Measurements from ENCODE around the gene KIAA0930.

Gene KIAA0930

GRCh38 chr22:45205276-45205925 is 35.3 kb downstream of the KIAA0930 start:
- Histone ChIP-seq H4K8ac (ENCODE audit: low read depth, low read length) (no peak overlapping the region), H3K9ac (ENCODE audit: low read length) (no peak overlapping the region)

GRCh38 chr22:45204819-45205218 is 35.9 kb downstream of the KIAA0930 start:
- H3K23ac ChIP-seq (ENCODE audit: low read length), result no peak overlapping the region
- H2BK15ac ChIP-seq (replicated peaks; ENCODE audit: low read depth), result no peak overlapping the region
- no peaks in the 10 kb centered on the region for H3K27me3 ChIP-seq (ENCODE audit: insufficient read depth, low read length, poor library complexity)
- H4K5ac ChIP-seq (ENCODE audit: low read length), result no peak overlapping the region
- H3K79me2 ChIP-seq (ENCODE audit: control insufficient read depth, insufficient read depth, low read length), result no peaks in the 10 kb centered on the region
- no peak overlapping the region for H3K4me2 ChIP-seq (ENCODE audit: low read length)
- H2BK5ac ChIP-seq (ENCODE audit: low read length), result no peak overlapping the region
- no peak overlapping the region for H3K4ac ChIP-seq (ENCODE audit: low read depth, low read length)
- no peak for DNase-seq
- no peak overlapping the region for H3K56ac ChIP-seq (ENCODE audit: low read length)
- no peaks in the 10 kb centered on the region for H3K4me1 ChIP-seq (ENCODE audit: control insufficient read depth, low read depth, low read length)
- no peak overlapping the region for H2BK120ac ChIP-seq (ENCODE audit: low read depth, low read length)
- no CpG with 5 or more reads among the region's 14 CpGs for WGBS (ENCODE audit: extremely low coverage, insufficient coverage, low lambda C conversion rate)
- no peak overlapping the region for H2AK5ac ChIP-seq (ENCODE audit: low read length)
- no peaks in the 10 kb centered on the region for H3K79me1 ChIP-seq (ENCODE audit: low read length)
- H3K36me3 ChIP-seq (ENCODE audit: control insufficient read depth, insufficient read depth, low read length), result no peaks in the 10 kb centered on the region
- H3K9ac ChIP-seq (ENCODE audit: low read length), result no peak overlapping the region
- no peak overlapping the region for H3K27ac ChIP-seq (ENCODE audit: low read depth, low read length)
- H4K8ac ChIP-seq (ENCODE audit: low read depth, low read length), result no peak overlapping the region
- no peak overlapping the region for H3K18ac ChIP-seq (ENCODE audit: low read length)
- no peak overlapping the region for H3K4me3 ChIP-seq (ENCODE audit: low read length)

More at GRCh38 chr22:45205276-45205925, 35.3 kb downstream of the KIAA0930 start:
- Histone ChIP-seq H3K27ac (ENCODE audit: low read depth, low read length) (no peak overlapping the region), H2AK5ac (ENCODE audit: low read length) (no peak overlapping the region), H4K5ac (ENCODE audit: low read length) (no peak overlapping the region), H2BK15ac (replicated peaks; ENCODE audit: low read depth) (no peak overlapping the region), H3K4me3 (ENCODE audit: low read length) (no peak overlapping the region), H3K79me1 (ENCODE audit: low read length) (no peaks in the 10 kb centered on the region), H2BK120ac (ENCODE audit: low read depth, low read length) (no peak overlapping the region), H3K18ac (ENCODE audit: low read length) (no peak overlapping the region), H3K27me3 (ENCODE audit: insufficient read depth, low read length, poor library complexity) (no peaks in the 10 kb centered on the region), H3K79me2 (ENCODE audit: control insufficient read depth, insufficient read depth, low read length) (no peaks in the 10 kb centered on the region), H3K23ac (ENCODE audit: low read length) (no peak overlapping the region), H2BK5ac (ENCODE audit: low read length) (no peak overlapping the region), H3K4ac (ENCODE audit: low read depth, low read length) (no peak overlapping the region), H3K56ac (ENCODE audit: low read length) (no peak overlapping the region), H3K4me1 (ENCODE audit: control insufficient read depth, low read depth, low read length) (no peaks in the 10 kb centered on the region), H3K4me2 (ENCODE audit: low read length) (no peak overlapping the region), H3K36me3 (ENCODE audit: control insufficient read depth, insufficient read depth, low read length) (no peaks in the 10 kb centered on the region)
- WGBS (ENCODE audit: extremely low coverage, insufficient coverage, low lambda C conversion rate), result no CpG with 5 or more reads among the region's 20 CpGs
- DNase-seq, result no peak

- no peaks in the 10 kb centered on the region for H3K79me1 ChIP-seq (ENCODE audit: low read length)
- H3K56ac ChIP-seq (ENCODE audit: low read length), result no peak overlapping the region
- H3K18ac ChIP-seq (ENCODE audit: low read length), result no peak overlapping the region
- H3K4me2 ChIP-seq (ENCODE audit: low read length), result no peak overlapping the region
- no peaks in the 10 kb centered on the region for H3K79me2 ChIP-seq (ENCODE audit: control insufficient read depth, insufficient read depth, low read length)
- no peak overlapping the region for H2AK5ac ChIP-seq (ENCODE audit: low read length)
- DNase-seq, result no peak
- no CpG with 5 or more reads among the region's 13 CpGs for WGBS (ENCODE audit: extremely low coverage, insufficient coverage, low lambda C conversion rate)
- no peak overlapping the region for H2BK120ac ChIP-seq (ENCODE audit: low read depth, low read length)
- no peak overlapping the region for H3K4ac ChIP-seq (ENCODE audit: low read depth, low read length)
- no peak overlapping the region for H4K8ac ChIP-seq (ENCODE audit: low read depth, low read length)
- no peaks in the 10 kb centered on the region for H3K27me3 ChIP-seq (ENCODE audit: insufficient read depth, low read length, poor library complexity)
- no peak overlapping the region for H3K9ac ChIP-seq (ENCODE audit: low read length)
- H3K27ac ChIP-seq (ENCODE audit: low read depth, low read length), result no peak overlapping the region
- H2BK5ac ChIP-seq (ENCODE audit: low read length), result no peak overlapping the region
- H3K23ac ChIP-seq (ENCODE audit: low read length), result no peak overlapping the region
- no peak overlapping the region for H2BK15ac ChIP-seq (replicated peaks; ENCODE audit: low read depth)
- no peaks in the 10 kb centered on the region for H3K4me1 ChIP-seq (ENCODE audit: control insufficient read depth, low read depth, low read length)
- H3K36me3 ChIP-seq (ENCODE audit: control insufficient read depth, insufficient read depth, low read length), result no peaks in the 10 kb centered on the region
- H3K4me3 ChIP-seq (ENCODE audit: low read length), result no peak overlapping the region
- no peak overlapping the region for H4K5ac ChIP-seq (ENCODE audit: low read length)
These were observed 36.5 kb downstream of the KIAA0930 start for GRCh38 chr22:45204241-45204640.

- H3K4me1 ChIP-seq (ENCODE audit: control insufficient read depth, low read depth, low read length), result peaks cover 2% of the 10 kb centered on the region
- no peak overlapping the region for H2BK15ac ChIP-seq (replicated peaks; ENCODE audit: low read depth)
- no peak for DNase-seq
- H3K27ac ChIP-seq (ENCODE audit: low read depth, low read length), result no peak overlapping the region
- no peaks in the 10 kb centered on the region for H3K36me3 ChIP-seq (ENCODE audit: control insufficient read depth, insufficient read depth, low read length)
- H4K8ac ChIP-seq (ENCODE audit: low read depth, low read length), result no peak overlapping the region
- no CpG with 5 or more reads among the region's 40 CpGs for WGBS (ENCODE audit: extremely low coverage, insufficient coverage, low lambda C conversion rate)
- no peak overlapping the region for H3K4ac ChIP-seq (ENCODE audit: low read depth, low read length)
- no peak overlapping the region for H2BK5ac ChIP-seq (ENCODE audit: low read length)
- H3K56ac ChIP-seq (ENCODE audit: low read length), result no peak overlapping the region
- no peak overlapping the region for H3K18ac ChIP-seq (ENCODE audit: low read length)
- H4K5ac ChIP-seq (ENCODE audit: low read length), result no peak overlapping the region
- H2BK120ac ChIP-seq (ENCODE audit: low read depth, low read length), result no peak overlapping the region
- no peak overlapping the region for H3K4me3 ChIP-seq (ENCODE audit: low read length)
- no peak overlapping the region for H3K9ac ChIP-seq (ENCODE audit: low read length)
- no peaks in the 10 kb centered on the region for H3K27me3 ChIP-seq (ENCODE audit: insufficient read depth, low read length, poor library complexity)
- H3K79me2 ChIP-seq (ENCODE audit: control insufficient read depth, insufficient read depth, low read length), result no peaks in the 10 kb centered on the region
- no peak overlapping the region for H2AK5ac ChIP-seq (ENCODE audit: low read length)
- no peaks in the 10 kb centered on the region for H3K79me1 ChIP-seq (ENCODE audit: low read length)
- no peak overlapping the region for H3K4me2 ChIP-seq (ENCODE audit: low read length)
- H3K23ac ChIP-seq (ENCODE audit: low read length), result no peak overlapping the region
These were observed 37.3 kb downstream of the KIAA0930 start for GRCh38 chr22:45203150-45203951.

GRCh38 chr22:45202333-45203149 is 38.2 kb downstream of the KIAA0930 start:
- no peak overlapping the region for H3K23ac ChIP-seq (ENCODE audit: low read length)
- no peak overlapping the region for H2BK120ac ChIP-seq (ENCODE audit: low read depth, low read length)
- no peak overlapping the region for H3K4me2 ChIP-seq (ENCODE audit: low read length)
- H3K79me2 ChIP-seq (ENCODE audit: control insufficient read depth, insufficient read depth, low read length), result no peaks in the 10 kb centered on the region
- peaks cover 5% of the 10 kb centered on the region for H3K4me1 ChIP-seq (ENCODE audit: control insufficient read depth, low read depth, low read length)
- no CpG with 5 or more reads among the region's 36 CpGs for WGBS (ENCODE audit: extremely low coverage, insufficient coverage, low lambda C conversion rate)
- H3K27ac ChIP-seq (ENCODE audit: low read depth, low read length), result no peak overlapping the region
- H3K9ac ChIP-seq (ENCODE audit: low read length), result no peak overlapping the region
- H3K27me3 ChIP-seq (ENCODE audit: insufficient read depth, low read length, poor library complexity), result no peaks in the 10 kb centered on the region
- H2BK15ac ChIP-seq (replicated peaks; ENCODE audit: low read depth), result no peak overlapping the region
- H3K18ac ChIP-seq (ENCODE audit: low read length), result no peak overlapping the region
- H4K8ac ChIP-seq (ENCODE audit: low read depth, low read length), result no peak overlapping the region
- H2BK5ac ChIP-seq (ENCODE audit: low read length), result no peak overlapping the region
- H3K4me3 ChIP-seq (ENCODE audit: low read length), result no peak overlapping the region
- no peak overlapping the region for H2AK5ac ChIP-seq (ENCODE audit: low read length)
- no peak overlapping the region for H3K4ac ChIP-seq (ENCODE audit: low read depth, low read length)
- H4K5ac ChIP-seq (ENCODE audit: low read length), result no peak overlapping the region
- no peaks in the 10 kb centered on the region for H3K79me1 ChIP-seq (ENCODE audit: low read length)
- no peaks in the 10 kb centered on the region for H3K36me3 ChIP-seq (ENCODE audit: control insufficient read depth, insufficient read depth, low read length)
- no peak for DNase-seq
- no peak overlapping the region for H3K56ac ChIP-seq (ENCODE audit: low read length)

All from mesendoderm (in vitro differentiated cells).